ENCODE results near the gene SNAP29. TPM values are rescaled to one million over a fixed set of nuclear protein-coding genes. Genes with fewer than 3 reads are reported as not detected.

The SNAP29 gene
- total RNA-seq, 6 experiments from 2014 or later: 17.6 to 27.0 (median 22.4) TPM

DNA sequence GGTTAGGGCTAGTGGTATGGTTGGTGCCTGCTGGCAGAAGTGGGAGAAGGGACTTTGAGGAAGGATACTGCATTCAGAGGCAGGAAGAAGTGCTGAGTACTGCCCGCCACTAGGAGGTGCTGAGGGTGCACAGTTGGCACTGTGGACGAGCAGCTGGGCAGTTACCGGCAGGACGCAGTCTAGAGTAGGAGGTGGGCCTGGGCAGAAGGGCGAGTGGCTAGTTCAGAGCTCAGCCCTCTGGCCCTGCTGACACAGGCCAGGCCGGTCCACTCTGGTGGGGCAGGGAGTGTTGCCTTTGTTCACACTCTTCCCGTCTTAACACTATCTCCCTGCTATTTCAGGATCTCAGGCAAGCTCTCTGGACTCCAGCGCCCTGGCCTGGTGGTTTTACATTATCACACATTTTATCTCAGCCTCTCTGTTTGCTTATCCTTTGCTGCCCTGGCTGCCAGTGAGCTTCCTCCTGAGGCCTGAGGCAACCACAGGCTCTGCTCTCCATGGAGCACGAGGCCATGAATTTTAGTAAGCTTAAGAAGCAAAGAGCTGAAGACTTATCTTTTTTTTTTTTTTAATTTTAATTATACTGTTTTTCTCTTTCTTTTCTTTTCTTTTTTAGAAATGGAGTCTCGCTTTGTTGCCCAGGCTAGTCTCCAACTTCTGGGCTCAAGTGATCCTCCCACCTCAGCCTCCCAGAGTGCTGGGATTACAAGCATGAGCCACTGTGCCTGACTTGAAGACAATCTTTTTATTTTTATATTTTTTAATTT lies 26.9 kb downstream of the SNAP29 start:
- Histone ChIP-seq H3K36me3 (peaks cover 0 to 27% (median 5%) of the 10 kb centered on the region in 4 donors), H3K27ac (peak overlapping the region; percentile 44 to 79 (median 48)), H3K4me1 (peaks cover 0 to 57% (median 30%) of the 10 kb centered on the region in 4 donors), H3K9me3 (no peaks in the 10 kb centered on the region), H3K4me3 (no peak overlapping the region), H3K27me3 (no peaks in the 10 kb centered on the region)
- ATAC-seq (peak; percentile 87 to 95 (median 89)), DNase-seq (peak; percentile 88 to 93 (median 91))
- 27% methylated on average over 4 of the region's 10 CpGs for WGBS (ENCODE audit: insufficient coverage, low coverage, low lambda C conversion rate, missing lambda C conversion rate)
- peak; percentile 38 for TF ChIP-seq POLR2A (IDR thresholded peaks at IDR 0.05)
- TF ChIP-seq, protein P1, sequence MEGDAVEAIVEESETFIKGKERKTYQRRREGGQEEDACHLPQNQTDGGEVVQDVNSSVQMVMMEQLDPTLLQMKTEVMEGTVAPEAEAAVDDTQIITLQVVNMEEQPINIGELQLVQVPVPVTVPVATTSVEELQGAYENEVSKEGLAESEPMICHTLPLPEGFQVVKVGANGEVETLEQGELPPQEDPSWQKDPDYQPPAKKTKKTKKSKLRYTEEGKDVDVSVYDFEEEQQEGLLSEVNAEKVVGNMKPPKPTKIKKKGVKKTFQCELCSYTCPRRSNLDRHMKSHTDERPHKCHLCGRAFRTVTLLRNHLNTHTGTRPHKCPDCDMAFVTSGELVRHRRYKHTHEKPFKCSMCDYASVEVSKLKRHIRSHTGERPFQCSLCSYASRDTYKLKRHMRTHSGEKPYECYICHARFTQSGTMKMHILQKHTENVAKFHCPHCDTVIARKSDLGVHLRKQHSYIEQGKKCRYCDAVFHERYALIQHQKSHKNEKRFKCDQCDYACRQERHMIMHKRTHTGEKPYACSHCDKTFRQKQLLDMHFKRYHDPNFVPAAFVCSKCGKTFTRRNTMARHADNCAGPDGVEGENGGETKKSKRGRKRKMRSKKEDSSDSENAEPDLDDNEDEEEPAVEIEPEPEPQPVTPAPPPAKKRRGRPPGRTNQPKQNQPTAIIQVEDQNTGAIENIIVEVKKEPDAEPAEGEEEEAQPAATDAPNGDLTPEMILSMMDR (IDR thresholded peaks at IDR 0.05): peak; percentile 81 to 95 (median 90)
- intact Hi-C loops (cut with DNase I): loop anchor here in 1 of 2 donors (10.0 kb wide), 1 partner anchor 91 kb away; no protein-coding TSS in a partner anchor

DNA sequence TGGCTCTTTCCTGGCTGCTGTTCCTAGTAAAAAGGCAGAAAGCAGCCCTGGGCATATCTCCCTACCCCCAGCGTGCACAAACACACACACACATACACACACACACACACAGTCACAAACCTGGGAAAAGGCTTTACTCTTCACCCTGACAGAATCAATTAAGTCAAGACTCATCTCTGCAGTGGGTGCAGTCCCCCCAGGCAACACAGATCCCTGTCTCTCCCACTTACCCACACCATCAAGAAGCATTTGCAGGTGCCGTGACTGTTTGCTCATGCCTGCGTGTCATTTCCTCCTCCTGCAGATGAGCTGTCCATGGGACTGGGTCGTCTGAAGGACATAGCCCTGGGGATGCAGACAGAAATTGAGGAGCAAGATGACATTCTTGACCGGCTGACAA lies 28.6 kb downstream of the SNAP29 start:
- TF ChIP-seq POLR2A (IDR thresholded peaks at IDR 0.05): no peak
- TF ChIP-seq, protein P1 (IDR thresholded peaks at IDR 0.05): no peak
- DNase-seq (no peak), ATAC-seq (no peak)
- no peaks in the 10 kb centered on the region for H3K27me3 ChIP-seq
- 85% methylated on average over 5 of the region's 5 CpGs for WGBS (ENCODE audit: insufficient coverage, low coverage, low lambda C conversion rate, missing lambda C conversion rate)
- no peak overlapping the region for H3K27ac ChIP-seq
- H3K36me3 ChIP-seq: peaks cover 0 to 18% (median 5%) of the 10 kb centered on the region in 4 donors
- no peak overlapping the region for H3K4me3 ChIP-seq
- intact Hi-C loops (cut with DNase I): loop anchor here in 1 of 2 donors (10.0 kb wide), 1 partner anchor 93 kb away; no protein-coding TSS in a partner anchor
- peaks cover 0 to 55% (median 29%) of the 10 kb centered on the region in 4 donors for H3K4me1 ChIP-seq
- no peaks in the 10 kb centered on the region for H3K9me3 ChIP-seq

DNA sequence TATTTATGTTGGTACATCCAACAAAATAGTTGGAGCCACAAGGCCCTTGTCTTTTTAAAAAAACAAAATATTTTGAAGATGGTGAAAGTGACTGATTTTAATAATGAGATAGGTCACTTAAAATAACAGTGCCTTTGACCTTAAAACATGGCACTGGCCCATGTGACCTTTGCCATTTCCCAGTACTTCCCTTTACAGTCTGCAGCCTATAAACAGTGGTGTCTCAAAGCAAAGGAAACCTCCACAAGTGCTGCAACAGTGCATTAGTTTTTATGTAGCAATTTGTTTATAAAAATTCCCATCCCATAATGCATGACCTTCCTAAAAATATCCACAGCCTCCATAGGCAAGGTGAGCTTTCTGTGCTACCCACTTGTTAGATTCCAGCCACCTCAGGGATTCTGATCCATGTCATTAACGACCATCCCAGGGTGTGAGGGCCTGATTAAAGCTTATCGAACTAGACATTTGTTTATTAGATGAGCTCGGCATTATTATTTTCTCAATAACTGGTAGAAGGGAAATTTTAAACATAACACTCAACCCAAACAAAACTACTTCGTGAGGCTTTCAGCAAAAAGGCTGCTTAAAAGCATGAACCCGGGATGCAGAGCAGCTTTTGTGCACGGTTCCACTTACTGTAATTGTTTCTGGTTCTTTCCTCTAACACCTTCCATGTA lies 30.4 kb downstream of the SNAP29 start:
- peak overlapping the region in 2 of 3 donors; percentile 39 to 40 for H3K27ac ChIP-seq
- H3K36me3 ChIP-seq: peaks cover 0 to 16% (median 3%) of the 10 kb centered on the region in 4 donors
- WGBS (ENCODE audit: insufficient coverage, low coverage, low lambda C conversion rate, missing lambda C conversion rate): 54% methylated on average over 6 of the region's 6 CpGs
- H3K4me1 ChIP-seq: peaks cover 0 to 43% (median 22%) of the 10 kb centered on the region in 4 donors
- H3K27me3 ChIP-seq: no peaks in the 10 kb centered on the region
- H3K9me3 ChIP-seq: no peaks in the 10 kb centered on the region
- peak; percentile 45 to 83 (median 64) for DNase-seq
- no peak overlapping the region for H3K4me3 ChIP-seq
- TF ChIP-seq POLR2A (IDR thresholded peaks at IDR 0.05): no peak
- TF ChIP-seq, protein P1 (IDR thresholded peaks at IDR 0.05): no peak
- intact Hi-C loops (cut with DNase I): loop anchor here in 1 of 2 donors (10.0 kb wide), 1 partner anchor 94 kb away; no protein-coding TSS in a partner anchor
- ATAC-seq: peak; percentile 56 to 69 (median 58)

DNA sequence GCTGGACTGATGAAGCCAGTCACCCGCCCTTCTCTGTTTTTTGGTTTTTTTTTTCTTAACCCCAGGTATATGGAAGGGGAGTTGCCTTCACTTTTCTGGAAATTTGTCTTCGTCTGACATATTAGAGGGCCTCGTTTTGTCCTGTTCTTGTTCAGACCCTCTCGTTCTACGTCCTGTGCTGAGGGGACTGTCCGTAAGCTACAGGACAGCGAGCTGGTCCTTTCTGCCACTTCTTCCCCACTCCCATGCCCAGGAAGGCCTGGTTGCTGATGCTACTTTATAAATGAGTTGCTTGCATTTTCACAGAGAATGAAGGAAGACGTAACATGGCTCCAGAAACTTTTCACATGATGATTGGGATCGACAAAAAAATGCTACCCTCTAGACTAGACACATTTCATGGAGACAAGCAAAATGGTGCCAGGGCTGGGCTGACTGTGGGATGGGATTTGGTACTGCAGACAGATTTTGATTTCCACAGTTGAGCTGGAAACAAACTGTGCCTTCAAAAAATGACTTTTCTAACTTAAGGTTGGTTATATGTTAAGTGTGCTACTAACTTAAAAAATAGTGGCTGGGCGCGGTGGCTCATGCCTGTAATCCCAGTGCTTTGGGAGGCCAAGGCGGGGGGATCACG lies 31.2 kb downstream of the SNAP29 start:
- Histone ChIP-seq H3K27me3 (no peaks in the 10 kb centered on the region), H3K36me3 (peaks cover 0 to 11% (median 3%) of the 10 kb centered on the region in 4 donors), H3K4me3 (no peak overlapping the region), H3K27ac (peak overlapping the region in 1 of 3 donors; percentile 36), H3K4me1 (peaks cover 0 to 34% (median 18%) of the 10 kb centered on the region in 4 donors), H3K9me3 (no peaks in the 10 kb centered on the region)
- TF ChIP-seq, protein P1 (IDR thresholded peaks at IDR 0.05): no peak
- no peak for TF ChIP-seq POLR2A (IDR thresholded peaks at IDR 0.05)
- intact Hi-C loops (cut with DNase I): loop anchor here in 1 of 2 donors (10.0 kb wide), 1 partner anchor 95 kb away; no protein-coding TSS in a partner anchor
- ATAC-seq (no peak), DNase-seq (no peak)
- 97% methylated on average over 13 of the region's 13 CpGs for WGBS (ENCODE audit: insufficient coverage, low coverage, low lambda C conversion rate, missing lambda C conversion rate)
